GM19395 (cell line): ENCODE results near the gene HSPA6.
"Not testable (repeated sequence)": the region's sequence is repeated elsewhere in the genome, so short reads cannot be mapped to it uniquely, and the experiment has no call there.

Experiments
- ATAC-seq: cut with Tn5 transposase; IDR thresholded peaks from one replicate; pipeline ENCODE4 v1.9.1; 2021; ENCODE audit warnings: mild to moderate bottlenecking, moderate library complexity; ENCODE audit not compliant: unreplicated experiment

The HSPA6 gene

GRCh38 chr1:161502641-161503393, 21.5 kb upstream of the HSPA6 start:
- ATAC-seq: no peak

GRCh38 chr1:161503394-161503748, 21.0 kb upstream of the HSPA6 start:
- no peak for ATAC-seq

- no peak for ATAC-seq
Measured at GRCh38 chr1:161505686-161506085, 18.7 kb upstream of the HSPA6 start.

GRCh38 chr1:161506336-161507223, 17.8 kb upstream of the HSPA6 start:
- ATAC-seq: no peak

DNA sequence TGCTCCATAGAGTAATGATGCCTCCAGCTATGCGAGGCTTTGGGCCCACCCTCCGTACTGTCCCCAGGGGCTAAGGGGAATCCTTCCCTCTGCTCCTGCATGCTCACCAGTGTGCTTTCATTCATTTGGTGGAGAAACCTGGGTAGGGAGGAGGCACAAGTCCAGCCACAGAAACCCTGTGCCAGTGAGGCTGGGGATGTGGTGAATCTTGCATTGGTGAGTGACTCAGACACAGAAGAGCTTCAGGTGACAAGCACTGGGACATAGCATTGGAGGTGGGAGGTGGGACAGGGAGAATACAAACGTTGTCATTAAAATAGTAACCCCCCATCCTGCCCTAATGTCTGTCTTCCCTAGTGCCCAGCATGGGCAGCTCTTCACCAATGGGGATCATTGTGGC, 13.9 kb upstream of the HSPA6 start:
- ATAC-seq: no peak

DNA sequence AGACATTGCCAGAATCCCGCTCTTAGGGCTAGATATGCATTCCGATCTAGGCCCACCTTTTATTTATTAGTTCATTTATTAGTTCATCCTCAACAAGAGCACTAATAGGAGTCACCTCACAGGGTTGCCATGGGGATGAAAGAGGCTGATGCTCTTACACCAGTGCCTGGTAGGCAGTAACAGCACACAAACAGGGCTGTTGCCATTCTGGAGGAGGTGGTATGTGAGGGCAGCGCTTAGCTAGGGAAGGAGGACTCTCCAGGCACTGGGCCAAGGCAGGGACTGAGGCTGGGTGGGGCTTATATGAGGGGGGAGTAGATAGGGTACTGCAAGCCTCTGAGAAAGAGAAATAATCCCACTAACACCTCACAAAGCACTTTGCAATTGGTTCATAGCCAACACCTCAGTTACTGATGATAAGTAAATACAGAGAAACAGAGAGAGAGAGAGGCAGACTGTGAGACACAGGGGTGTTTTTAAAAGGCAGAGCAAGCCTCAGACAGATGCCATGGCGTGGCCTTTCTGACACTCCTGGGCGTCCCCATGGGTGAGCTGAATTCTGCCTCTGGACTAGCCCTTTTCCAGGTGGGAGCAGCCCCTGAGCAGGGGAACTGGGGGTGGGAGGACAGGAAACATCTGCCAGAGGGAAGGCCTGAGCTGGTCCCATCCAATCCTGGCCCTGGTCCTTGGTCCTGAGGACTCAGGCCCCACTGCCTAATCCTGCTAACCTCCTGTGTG, 13.2 kb upstream of the HSPA6 start:
- ATAC-seq: no peak

DNA sequence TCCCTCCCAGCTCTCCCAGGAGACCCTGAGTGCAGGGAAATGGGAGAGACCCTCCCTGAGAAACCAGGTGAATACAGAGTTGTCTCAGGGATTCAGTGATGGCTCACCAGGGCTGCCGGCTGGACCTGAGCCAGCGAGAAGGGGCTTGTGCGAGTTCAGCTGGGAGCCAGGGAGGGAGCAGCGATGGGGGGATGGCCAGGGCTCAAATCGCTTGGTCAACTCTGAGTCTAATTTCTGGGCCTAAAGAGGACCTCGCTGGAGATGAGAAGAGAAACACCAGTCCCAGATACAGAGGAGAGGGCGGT, 12.6 kb upstream of the HSPA6 start:
- no peak for ATAC-seq

DNA sequence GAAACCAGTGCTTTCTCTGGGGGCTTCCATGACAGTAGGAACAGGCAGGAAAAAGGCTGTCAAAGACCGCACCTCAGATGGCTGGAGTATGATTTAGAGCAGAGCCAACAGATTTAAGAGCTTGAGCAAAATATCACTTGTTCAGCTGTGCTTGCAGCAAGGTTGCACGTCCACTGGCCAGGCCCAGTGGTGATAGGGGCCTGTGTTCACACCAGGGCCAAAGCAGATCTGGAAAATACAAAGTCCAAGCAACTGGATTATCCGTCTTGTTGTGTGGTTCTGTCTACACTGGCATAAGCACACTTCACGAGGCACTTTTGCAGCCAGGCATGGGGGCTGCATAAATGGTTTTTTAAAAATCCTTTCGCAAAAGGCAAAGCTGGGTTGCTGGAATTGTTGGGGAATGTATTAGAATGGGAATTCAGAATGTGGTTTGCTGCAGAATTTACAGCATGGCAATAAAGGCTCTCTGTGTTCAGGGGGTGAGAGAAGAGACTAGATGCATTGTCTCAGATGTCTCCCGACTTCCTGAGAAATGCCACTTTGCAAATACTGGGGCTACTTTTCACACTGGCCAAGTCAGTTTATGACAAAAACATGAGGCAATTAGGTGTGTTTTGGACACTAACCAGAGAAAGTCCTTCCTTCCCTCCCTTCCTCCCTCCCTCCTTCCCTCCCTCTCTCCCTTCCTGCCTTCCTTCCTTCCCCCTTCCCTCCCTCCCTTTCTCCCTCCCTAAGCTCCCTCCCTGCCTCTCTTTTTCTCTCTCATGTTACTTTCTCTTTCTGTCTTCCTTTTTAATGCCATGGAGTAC, 11.5 kb upstream of the HSPA6 start:
- ATAC-seq: not testable (repeated sequence)

GRCh38 chr1:161513448-161513780, 10.9 kb upstream of the HSPA6 start:
- not testable (repeated sequence) for ATAC-seq

- not testable (repeated sequence) for ATAC-seq
Measured at GRCh38 chr1:161513953-161514352, 10.4 kb upstream of the HSPA6 start.

DNA sequence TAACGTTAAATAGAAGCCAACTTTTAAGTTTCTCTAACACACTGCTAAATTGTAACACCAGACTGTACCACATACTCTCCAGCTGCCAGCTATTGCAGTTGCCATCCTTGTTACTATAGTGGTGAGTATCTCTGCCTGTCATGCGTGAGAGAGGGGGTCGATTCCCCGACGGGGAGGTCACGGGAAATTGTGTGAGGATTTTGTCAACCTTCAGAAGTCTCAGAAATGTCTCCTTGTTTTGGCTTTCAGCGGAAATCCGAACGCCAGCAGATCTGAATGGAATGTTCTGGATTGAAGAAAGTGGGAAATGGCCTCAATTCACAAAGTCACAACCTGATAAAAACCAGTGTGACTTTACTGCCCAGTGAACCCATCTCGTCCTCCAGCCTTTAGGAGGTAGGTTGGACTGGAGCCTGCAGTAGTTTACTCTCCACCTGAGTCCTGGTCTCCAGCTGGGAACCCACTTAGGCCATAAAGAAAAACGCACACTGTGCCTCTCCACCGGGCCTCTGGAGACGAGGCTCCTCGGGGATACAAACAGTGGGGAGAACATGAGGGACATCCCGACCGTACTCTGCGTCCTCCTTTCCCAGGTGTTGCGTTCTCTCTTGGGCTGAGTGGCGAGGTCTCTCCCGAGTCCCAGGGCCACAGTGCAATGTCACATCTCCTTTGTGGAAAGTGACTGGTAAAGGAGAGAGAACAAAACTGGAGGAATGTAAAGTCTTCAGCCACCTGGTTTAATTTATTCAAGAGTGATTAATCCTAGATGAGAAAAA, 1.1 kb upstream of the HSPA6 start:
- ATAC-seq: peak; percentile 4

DNA sequence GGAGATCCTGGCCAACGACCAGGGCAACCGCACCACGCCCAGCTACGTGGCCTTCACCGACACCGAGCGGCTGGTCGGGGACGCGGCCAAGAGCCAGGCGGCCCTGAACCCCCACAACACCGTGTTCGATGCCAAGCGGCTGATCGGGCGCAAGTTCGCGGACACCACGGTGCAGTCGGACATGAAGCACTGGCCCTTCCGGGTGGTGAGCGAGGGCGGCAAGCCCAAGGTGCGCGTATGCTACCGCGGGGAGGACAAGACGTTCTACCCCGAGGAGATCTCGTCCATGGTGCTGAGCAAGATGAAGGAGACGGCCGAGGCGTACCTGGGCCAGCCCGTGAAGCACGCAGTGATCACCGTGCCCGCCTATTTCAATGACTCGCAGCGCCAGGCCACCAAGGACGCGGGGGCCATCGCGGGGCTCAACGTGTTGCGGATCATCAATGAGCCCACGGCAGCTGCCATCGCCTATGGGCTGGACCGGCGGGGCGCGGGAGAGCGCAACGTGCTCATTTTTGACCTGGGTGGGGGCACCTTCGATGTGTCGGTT, 477 bp downstream of the HSPA6 start:
- ATAC-seq: peak; percentile 29

DNA sequence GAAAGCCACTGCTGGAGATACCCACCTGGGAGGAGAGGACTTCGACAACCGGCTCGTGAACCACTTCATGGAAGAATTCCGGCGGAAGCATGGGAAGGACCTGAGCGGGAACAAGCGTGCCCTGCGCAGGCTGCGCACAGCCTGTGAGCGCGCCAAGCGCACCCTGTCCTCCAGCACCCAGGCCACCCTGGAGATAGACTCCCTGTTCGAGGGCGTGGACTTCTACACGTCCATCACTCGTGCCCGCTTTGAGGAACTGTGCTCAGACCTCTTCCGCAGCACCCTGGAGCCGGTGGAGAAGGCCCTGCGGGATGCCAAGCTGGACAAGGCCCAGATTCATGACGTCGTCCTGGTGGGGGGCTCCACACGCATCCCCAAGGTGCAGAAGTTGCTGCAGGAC, 981 bp downstream of the HSPA6 start:
- ATAC-seq: not testable (repeated sequence)

GRCh38 chr1:161525918-161526317, 1.6 kb downstream of the HSPA6 start:
- not testable (repeated sequence) for ATAC-seq

DNA sequence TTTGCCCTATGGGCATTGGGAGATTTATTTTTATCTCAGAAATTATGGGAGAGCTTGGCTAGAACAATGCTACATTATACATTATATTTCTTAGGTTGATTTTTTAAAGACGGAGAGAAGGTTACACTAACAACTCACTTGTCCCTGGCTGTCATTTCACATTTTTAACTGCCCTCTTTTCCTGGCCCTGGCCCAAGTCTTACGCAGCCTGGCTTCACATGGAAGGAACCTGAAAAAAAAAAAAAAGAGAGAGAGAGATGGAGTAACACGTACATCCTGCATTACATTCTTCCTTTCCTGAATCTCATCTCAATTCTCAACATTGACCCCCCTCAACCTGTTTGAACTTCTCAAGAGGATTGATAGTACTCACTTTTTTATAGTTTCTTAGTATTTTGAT, 4.2 kb downstream of the HSPA6 start:
- not testable (repeated sequence) for ATAC-seq

- ATAC-seq: not testable (repeated sequence)
Measured at GRCh38 chr1:161529463-161530104, 5.2 kb downstream of the HSPA6 start.

DNA sequence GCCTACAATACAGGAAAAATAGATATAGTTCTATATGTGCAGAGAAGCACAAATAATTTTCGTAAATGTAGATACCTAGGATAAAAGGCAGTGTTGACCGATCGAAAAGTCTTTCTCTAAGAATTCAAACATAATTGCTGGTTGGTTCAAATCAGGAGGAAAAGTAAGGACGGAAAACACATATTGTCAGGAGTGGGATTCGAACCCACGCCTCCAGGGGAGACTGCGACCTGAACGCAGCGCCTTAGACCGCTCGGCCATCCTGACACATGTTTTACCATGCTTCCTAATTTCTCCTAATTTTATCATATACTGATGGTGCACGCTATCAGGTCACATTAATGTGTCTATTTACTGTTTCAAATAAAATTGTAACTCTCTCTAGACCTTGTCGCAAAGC, 5.8 kb downstream of the HSPA6 start:
- ATAC-seq: peak; percentile 43

- peak; percentile 65 for ATAC-seq
Measured at GRCh38 chr1:161530671-161531641, 6.6 kb downstream of the HSPA6 start.
